ENCODE data around the gene B3GALT5.

B3GALT5 gene

DNA sequence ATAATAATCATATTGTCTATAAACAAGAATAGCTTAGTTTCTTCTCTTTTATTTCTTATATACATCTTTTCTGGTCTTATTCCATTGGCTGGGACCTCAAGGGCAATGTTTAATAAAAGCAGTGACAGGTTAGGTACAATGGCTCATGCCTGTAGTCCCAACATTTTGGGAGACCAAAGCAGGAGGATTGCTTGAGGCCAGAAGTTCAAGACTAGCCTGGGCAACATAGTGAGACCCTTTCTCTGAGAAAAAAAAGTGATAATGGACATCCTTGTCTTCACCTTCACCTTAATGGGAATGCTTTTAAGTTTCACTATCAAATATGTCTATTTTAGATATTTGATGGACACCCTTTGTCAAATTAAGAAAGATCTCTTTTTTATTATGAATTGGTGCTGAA is 8.1 kb downstream of the B3GALT5 start:
- TF ChIP-seq, protein P1, sequence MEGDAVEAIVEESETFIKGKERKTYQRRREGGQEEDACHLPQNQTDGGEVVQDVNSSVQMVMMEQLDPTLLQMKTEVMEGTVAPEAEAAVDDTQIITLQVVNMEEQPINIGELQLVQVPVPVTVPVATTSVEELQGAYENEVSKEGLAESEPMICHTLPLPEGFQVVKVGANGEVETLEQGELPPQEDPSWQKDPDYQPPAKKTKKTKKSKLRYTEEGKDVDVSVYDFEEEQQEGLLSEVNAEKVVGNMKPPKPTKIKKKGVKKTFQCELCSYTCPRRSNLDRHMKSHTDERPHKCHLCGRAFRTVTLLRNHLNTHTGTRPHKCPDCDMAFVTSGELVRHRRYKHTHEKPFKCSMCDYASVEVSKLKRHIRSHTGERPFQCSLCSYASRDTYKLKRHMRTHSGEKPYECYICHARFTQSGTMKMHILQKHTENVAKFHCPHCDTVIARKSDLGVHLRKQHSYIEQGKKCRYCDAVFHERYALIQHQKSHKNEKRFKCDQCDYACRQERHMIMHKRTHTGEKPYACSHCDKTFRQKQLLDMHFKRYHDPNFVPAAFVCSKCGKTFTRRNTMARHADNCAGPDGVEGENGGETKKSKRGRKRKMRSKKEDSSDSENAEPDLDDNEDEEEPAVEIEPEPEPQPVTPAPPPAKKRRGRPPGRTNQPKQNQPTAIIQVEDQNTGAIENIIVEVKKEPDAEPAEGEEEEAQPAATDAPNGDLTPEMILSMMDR (IDR thresholded peaks at IDR 0.05; ENCODE audit: low read depth, low read length), result no peak
- H3K4me3 ChIP-seq (replicated peaks in 1 of 2; ENCODE audit: low read depth in 2 of 2, low read length in 2 of 2), result no peak overlapping the region
- DNase-seq (ENCODE audit: low read depth in 2 of 2), result no peak

DNA sequence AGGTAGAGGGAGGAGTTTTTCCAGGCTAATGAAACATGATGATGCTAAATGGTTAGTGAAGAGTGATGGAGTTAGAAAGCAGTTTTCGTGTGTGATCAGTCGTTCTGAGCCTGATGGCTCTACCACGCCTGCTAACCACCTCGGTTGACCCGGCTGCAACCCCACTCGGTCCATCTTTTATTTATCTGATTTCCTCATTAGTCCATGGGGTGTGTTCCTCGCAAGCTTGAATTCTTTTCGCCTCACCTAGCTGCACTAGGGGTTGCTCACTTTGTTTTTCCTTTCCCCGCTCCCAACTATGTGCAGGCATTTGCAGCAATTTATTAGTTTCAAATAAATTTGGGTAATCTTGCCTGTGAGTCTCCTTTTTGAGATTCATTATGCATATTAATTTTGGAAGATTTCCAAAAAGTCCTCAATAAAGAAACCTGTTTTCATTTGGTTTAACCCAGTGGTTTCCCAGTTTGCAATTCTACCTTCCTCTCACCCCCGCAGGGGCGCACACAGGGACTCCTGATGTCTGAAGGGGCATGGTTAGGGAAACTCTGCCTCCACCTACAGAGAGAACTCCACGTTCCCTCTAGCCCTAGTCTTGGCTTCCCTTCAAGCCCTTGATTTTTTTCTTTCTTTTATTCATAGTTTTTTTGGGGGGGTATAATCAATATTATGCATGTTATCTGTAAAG is 12.6 kb downstream of the B3GALT5 start:
- H3K4me3 ChIP-seq (replicated peaks in 1 of 2; ENCODE audit: low read depth in 2 of 2, low read length in 2 of 2), result no peak overlapping the region
- TF ChIP-seq, protein P1 (IDR thresholded peaks at IDR 0.05; ENCODE audit: low read depth, low read length), result no peak
- DNase-seq (ENCODE audit: low read depth in 2 of 2), result no peak

DNA sequence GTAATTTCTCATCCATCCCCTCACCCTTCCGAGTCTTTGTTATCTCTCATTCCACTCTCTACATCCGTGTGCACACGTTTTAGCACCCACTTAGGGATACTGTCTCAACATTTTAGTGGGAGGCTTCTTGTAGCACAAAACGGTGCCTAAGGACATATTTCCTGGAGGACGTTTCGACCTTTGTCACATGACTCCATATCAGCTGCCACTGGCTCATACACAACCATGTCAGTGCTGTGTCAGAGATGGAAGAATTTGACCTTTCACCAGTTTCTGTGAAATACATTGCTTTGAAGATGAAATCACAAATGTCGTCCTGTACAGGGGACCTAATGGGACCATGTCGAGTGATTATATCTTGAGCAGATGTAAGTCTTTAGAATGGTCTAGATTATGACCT is 15.6 kb downstream of the B3GALT5 start:
- no peak for DNase-seq (ENCODE audit: low read depth in 2 of 2)
- TF ChIP-seq, protein P1 (IDR thresholded peaks at IDR 0.05; ENCODE audit: low read depth, low read length), result no peak
- H3K4me3 ChIP-seq (replicated peaks in 1 of 2; ENCODE audit: low read depth in 2 of 2, low read length in 2 of 2), result no peak overlapping the region

DNA sequence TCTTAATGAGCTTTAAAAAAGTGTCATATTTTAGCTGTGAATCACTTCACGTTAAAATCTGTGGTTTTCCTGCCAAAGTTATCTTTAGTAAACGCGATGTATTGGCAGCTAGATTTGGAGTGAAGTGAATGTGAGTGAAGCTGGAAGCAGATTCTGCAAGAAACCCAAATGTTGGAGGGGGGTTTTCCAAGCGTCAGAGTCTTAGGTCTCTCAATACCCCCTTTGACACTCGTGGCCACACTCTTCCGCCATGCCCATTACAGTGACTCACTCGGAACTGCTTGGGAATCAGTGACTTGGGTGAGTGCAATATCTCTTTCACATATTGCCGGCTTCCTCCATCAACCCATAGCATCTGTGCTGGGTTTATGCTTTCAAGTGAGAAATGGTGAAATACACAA is 17.5 kb downstream of the B3GALT5 start:
- no peak overlapping the region for H3K4me3 ChIP-seq (replicated peaks in 1 of 2; ENCODE audit: low read depth in 2 of 2, low read length in 2 of 2)
- TF ChIP-seq, protein P1 (IDR thresholded peaks at IDR 0.05; ENCODE audit: low read depth, low read length), result no peak
- no peak for DNase-seq (ENCODE audit: low read depth in 2 of 2)

DNA sequence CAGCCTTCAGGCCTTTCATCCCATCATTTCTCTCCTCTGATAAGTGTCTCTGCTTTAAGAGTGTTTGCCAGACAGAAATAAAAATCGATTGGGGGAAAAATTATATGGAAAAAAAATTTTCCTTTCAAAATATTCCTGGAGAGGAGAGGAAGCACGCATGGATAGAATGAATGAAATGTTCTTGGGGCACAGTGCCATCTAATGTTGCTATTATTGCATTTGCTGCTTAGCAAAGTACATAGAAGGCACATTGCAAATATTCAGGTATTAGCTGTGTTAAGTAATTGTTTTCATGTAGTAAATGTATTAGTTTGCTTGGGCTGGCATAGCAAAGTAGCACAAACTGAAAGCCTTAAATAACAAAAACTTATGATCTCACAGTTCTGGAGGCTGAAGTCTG is 18.1 kb downstream of the B3GALT5 start:
- TF ChIP-seq, protein P1 (IDR thresholded peaks at IDR 0.05; ENCODE audit: low read depth, low read length), result no peak
- H3K4me3 ChIP-seq (replicated peaks in 1 of 2; ENCODE audit: low read depth in 2 of 2, low read length in 2 of 2), result no peak overlapping the region
- DNase-seq (ENCODE audit: low read depth in 2 of 2), result no peak

DNA sequence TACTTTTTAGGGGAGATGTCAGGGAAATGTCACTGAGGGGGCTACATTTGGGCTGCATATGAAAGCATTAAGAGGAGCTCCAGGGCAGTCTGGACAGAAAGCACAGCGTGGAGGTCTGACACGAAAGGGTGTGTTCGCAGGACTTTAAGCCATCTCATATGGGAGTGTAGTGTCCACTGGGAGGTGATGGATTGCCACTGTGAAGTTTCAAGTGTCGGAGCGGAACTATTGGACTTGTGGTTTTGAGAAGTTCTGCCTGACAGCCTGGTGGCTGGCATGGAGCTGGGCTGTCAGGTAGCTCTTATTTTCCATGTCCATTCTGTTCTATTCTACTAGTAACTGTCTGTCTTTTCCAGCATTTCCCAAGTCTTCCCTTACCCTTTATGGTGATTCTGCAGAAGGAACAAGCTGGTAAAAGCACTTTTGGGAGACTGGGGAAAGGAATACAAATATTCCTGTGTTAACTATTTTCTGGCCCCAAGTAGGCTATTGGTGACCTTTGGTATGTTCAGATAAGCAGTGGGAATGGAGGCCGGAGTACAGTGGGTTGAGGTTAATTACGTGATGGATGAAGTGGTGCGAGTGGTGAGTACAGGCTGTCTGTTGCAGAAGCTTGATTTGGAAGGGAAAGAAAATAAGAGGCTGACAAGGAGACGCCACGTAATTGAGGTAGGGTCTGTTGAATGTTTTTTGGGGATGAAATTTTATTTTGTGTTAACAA is 19.3 kb downstream of the B3GALT5 start:
- H3K4me3 ChIP-seq (replicated peaks in 1 of 2; ENCODE audit: low read depth in 2 of 2, low read length in 2 of 2), result no peak overlapping the region
- TF ChIP-seq, protein P1 (IDR thresholded peaks at IDR 0.05; ENCODE audit: low read depth, low read length), result no peak
- DNase-seq (ENCODE audit: low read depth in 2 of 2), result no peak

Data from cardiac fibroblast (primary cell).